Upper lobe of left lung (tissue), 6 donors: Measurements from ENCODE around the gene CALML5. TPM values are rescaled to one million over a fixed set of nuclear protein-coding genes. Genes with fewer than 3 reads are reported as not detected.

Experiments
- ATAC-seq, 2 donors: fragments of 200-7000 bp; cut with Tn5 transposase; one replicate each; pipeline ENCODE4 v1.9.1; 2022; ENCODE audit warnings: mild to moderate bottlenecking in 2 of 2, moderate library complexity in 2 of 2; ENCODE audit not compliant: low FRiP score in 2 of 2
- DNase-seq, 2 donors: peaks; one replicate each; pipeline ENCODE4 v3.0.0-alpha.2; 2019 to 2020
- H3K27ac ChIP-seq, 4 donors: fragments of 200-600 bp; sonication (generic); one replicate each; pipeline ENCODE4 v1.5.1; 2016 to 2019
- H3K27me3 ChIP-seq, 4 donors: fragments of 200-600 bp; sonication (generic); one replicate each; pipeline ENCODE4 v1.5.1; 2017 to 2019
- H3K36me3 ChIP-seq, 4 donors: fragments of 200-600 bp; sonication (generic); one replicate each; pipeline ENCODE4 v1.5.1; 2016 to 2019
- H3K4me1 ChIP-seq, 4 donors: fragments of 200-600 bp; sonication (generic); one replicate each; pipeline ENCODE4 v1.5.1; 2018 to 2019
- H3K4me3 ChIP-seq, 4 donors: fragments of 200-600 bp; sonication (generic); one replicate each; pipeline ENCODE4 v1.5.1; 2017 to 2019; ENCODE audit warnings: mild to moderate bottlenecking in 2 of 4, moderate library complexity in 1 of 4
- H3K9me3 ChIP-seq, 4 donors: fragments of 200-600 bp; sonication (generic); one replicate each; pipeline ENCODE4 v1.5.1; 2018 to 2019
- CTCF ChIP-seq, 6 experiments: fragments of 450-650 bp in 4 of 6; fragments of 200-600 bp in 2 of 6; sonication (generic) in 2 of 6; IDR thresholded peaks; one replicate each; pipeline ENCODE4 v1.5.1; 2016 to 2019; ENCODE audit warnings: antibody characterized with exemption in 6 of 6
- EP300 ChIP-seq, 4 donors: sonication (generic); formaldehyde crosslinking; IDR thresholded peaks; one replicate each; pipeline ENCODE4 v1.5.1; 2017; ENCODE audit warnings: antibody characterized with exemption in 4 of 4, control low read depth in 2 of 4
- POLR2A ChIP-seq, 4 donors: fragments of 450-650 bp; IDR thresholded peaks; one replicate each; pipeline ENCODE4 v1.5.1; 2016 to 2017; ENCODE audit warnings: antibody characterized with exemption in 4 of 4, mild to moderate bottlenecking in 2 of 4
- POLR2AphosphoS5 ChIP-seq, 2 donors: sonication (generic); formaldehyde crosslinking; IDR thresholded peaks; one replicate each; pipeline ENCODE4 v1.5.1; 2017; ENCODE audit warnings: antibody characterized with exemption in 2 of 2
- WGBS, 2 donors: methylation state at CpG; one replicate each; pipeline ENCODE4 v1.1.5; 2017 to 2018; 5-methylcytosine and 5-hydroxymethylcytosine counted together
- total RNA-seq, 6 donors: library from RNA; depleted of rRNA in 4 of 6; stranded (reverse); fragments of >200 nt in 4 of 6; gene quantifications; one replicate each; pipeline versions ENCODE4 v1.1.0 to v1.2.1, GENCODE V29; 2016 to 2021
- donor health status: DM: no; HTN: no; CAD: no; lungs with moderate emphysema.
- donor health status: DM: no; HTN: yes; CAD: no; lungs with severe emphysema.

Gene CALML5
- total RNA-seq, 6 donors from 2014 or later: not detected

GRCh38 chr10:5506751-5507648 is 7.6 kb upstream of the CALML5 start:
- no peak for DNase-seq
- Histone ChIP-seq H3K9me3 (no peaks in the 10 kb centered on the region), H3K4me1 (peaks cover 6 to 30% (median 16%) of the 10 kb centered on the region in 4 donors), H3K27ac (no peak overlapping the region), H3K36me3 (no peaks in the 10 kb centered on the region), H3K4me3 (no peak overlapping the region), H3K27me3 (no peaks in the 10 kb centered on the region)
- 80 to 82% methylated on average over 12 to 19 of the region's 19 CpGs for WGBS, 2 donors
- TF ChIP-seq POLR2AphosphoS5 (IDR thresholded peaks at IDR 0.05) (no peak), EP300 (IDR thresholded peaks at IDR 0.05) (no peak), CTCF (IDR thresholded peaks at IDR 0.05) (no peak), POLR2A (IDR thresholded peaks at IDR 0.05) (no peak)
- no peak for ATAC-seq

GRCh38 chr10:5506246-5506645 is 6.9 kb upstream of the CALML5 start:
- H3K27ac ChIP-seq: no peak overlapping the region
- DNase-seq: no peak

GRCh38 chr10:5504146-5505072 is 5.0 kb upstream of the CALML5 start:
- WGBS, 2 donors: 69 to 73% methylated on average over 13 to 18 of the region's 18 CpGs
- peaks cover 6 to 40% (median 20%) of the 10 kb centered on the region in 4 donors for H3K4me1 ChIP-seq

More at GRCh38 chr10:5506246-5506645, 6.9 kb upstream of the CALML5 start:
- H3K36me3 ChIP-seq: no peaks in the 10 kb centered on the region
- H3K27me3 ChIP-seq: no peaks in the 10 kb centered on the region
- no peak for ATAC-seq
- TF ChIP-seq POLR2A (IDR thresholded peaks at IDR 0.05) (no peak), EP300 (IDR thresholded peaks at IDR 0.05) (no peak), POLR2AphosphoS5 (IDR thresholded peaks at IDR 0.05) (no peak), CTCF (IDR thresholded peaks at IDR 0.05) (no peak)
- H3K9me3 ChIP-seq: no peaks in the 10 kb centered on the region
- H3K4me3 ChIP-seq: no peak overlapping the region
- WGBS, 2 donors: 32 to 57% methylated on average over 2 of the region's 2 CpGs
- H3K4me1 ChIP-seq: peaks cover 6 to 33% (median 20%) of the 10 kb centered on the region in 4 donors

GRCh38 chr10:5503477-5503835 is 4.1 kb upstream of the CALML5 start:
- DNase-seq (peak in 1 of 2 donors; percentile 85), ATAC-seq (peak; percentile 32 to 79)
- Histone ChIP-seq H3K27ac (peak overlapping the region in 2 of 4 donors; percentile 27 to 52), H3K27me3 (no peaks in the 10 kb centered on the region), H3K4me1 (peaks cover 6 to 40% (median 20%) of the 10 kb centered on the region in 4 donors), H3K36me3 (no peaks in the 10 kb centered on the region), H3K9me3 (no peaks in the 10 kb centered on the region), H3K4me3 (no peak overlapping the region)
- WGBS, 2 donors: 57 to 72% methylated on average over 3 of the region's 3 CpGs
- TF ChIP-seq POLR2A (IDR thresholded peaks at IDR 0.05) (no peak), CTCF (IDR thresholded peaks at IDR 0.05) (no peak), EP300 (IDR thresholded peaks at IDR 0.05) (peak in 2 of 4 donors; percentile 9 to 80), POLR2AphosphoS5 (IDR thresholded peaks at IDR 0.05) (peak; percentile 36 to 69)

More at GRCh38 chr10:5504146-5505072, 5.0 kb upstream of the CALML5 start:
- Histone ChIP-seq H3K36me3 (no peaks in the 10 kb centered on the region), H3K27ac (peak overlapping the region in 3 of 4 donors; percentile 1 to 52 (median 27)), H3K9me3 (no peaks in the 10 kb centered on the region), H3K27me3 (no peaks in the 10 kb centered on the region), H3K4me3 (no peak overlapping the region)
- DNase-seq (no peak), ATAC-seq (no peak)
- no peak for TF ChIP-seq EP300 (IDR thresholded peaks at IDR 0.05)
- no peak for TF ChIP-seq CTCF (IDR thresholded peaks at IDR 0.05)
- TF ChIP-seq POLR2A (IDR thresholded peaks at IDR 0.05): no peak
- TF ChIP-seq POLR2AphosphoS5 (IDR thresholded peaks at IDR 0.05): no peak
